Jurkat, Clone E6-1 (cell line): ENCODE results near the gene SLC25A36. TPM values are rescaled to one million over a fixed set of nuclear protein-coding genes. Genes with fewer than 3 reads are reported as not detected.

ENCODE experiments used
- DNase-seq: peaks from one replicate; pipeline ENCODE4 v3.0.0-alpha.2; 2011; ENCODE audit warnings: low read depth, low spot score
- H3K4me3 ChIP-seq: 2 replicates; pipeline ENCODE4 v1.5.1; 2011; ENCODE audit warnings: mild to moderate bottlenecking, low read length, control low read depth, moderate library complexity
- polyA plus RNA-seq: library from polyadenylated mRNA; unstranded; fragments of >200 nt; gene quantifications from one replicate; pipeline ENCODE4 v1.2.1, GENCODE V29; 2012; ENCODE audit warnings: missing spikeins; ENCODE audit not compliant: insufficient read length, insufficient read depth

Gene SLC25A36
- 41.4 TPM for polyA plus RNA-seq

- H3K4me3 ChIP-seq, result peak within 1 kb of the TSS; percentile 86
- DNase-seq, result peak; percentile 98
These were observed at the start of gene SLC25A36 for GRCh38 chr3:140941434-140942220. SLC25A36 (plus strand) TSS chr3:140941836; CDS start chr3:140942055, 219 bp downstream.

- no peak overlapping the region for H3K4me3 ChIP-seq
- no peak for DNase-seq
These were observed 44.6 kb upstream of the SLC25A36 start for GRCh38 chr3:140896997-140897396.

GRCh38 chr3:140898340-140899180 is 43.1 kb upstream of the SLC25A36 start:
- no peak overlapping the region for H3K4me3 ChIP-seq
- peak; percentile 72 for DNase-seq

- H3K4me3 ChIP-seq, result no peak overlapping the region
- DNase-seq, result no peak
These were observed 42.3 kb upstream of the SLC25A36 start for GRCh38 chr3:140899363-140899762.

- H3K4me3 ChIP-seq, result no peak overlapping the region
- DNase-seq, result no peak
These were observed 38.8 kb upstream of the SLC25A36 start for GRCh38 chr3:140902791-140903190.

- H3K4me3 ChIP-seq, result no peak overlapping the region
- no peak for DNase-seq
These were observed 38.4 kb upstream of the SLC25A36 start for GRCh38 chr3:140903196-140903595.

- no peak for DNase-seq
- no peak overlapping the region for H3K4me3 ChIP-seq
These were observed 37.1 kb upstream of the SLC25A36 start for GRCh38 chr3:140904521-140904920.

- DNase-seq, result no peak
- no peak overlapping the region for H3K4me3 ChIP-seq
These were observed 36.1 kb upstream of the SLC25A36 start for GRCh38 chr3:140905559-140905958.

- H3K4me3 ChIP-seq, result no peak overlapping the region
- peak; percentile 12 for DNase-seq
These were observed 34.9 kb upstream of the SLC25A36 start for GRCh38 chr3:140906785-140907184.

GRCh38 chr3:140910860-140911259 is 30.8 kb upstream of the SLC25A36 start:
- no peak for DNase-seq
- no peak overlapping the region for H3K4me3 ChIP-seq

GRCh38 chr3:140911822-140912221 is 29.8 kb upstream of the SLC25A36 start:
- no peak overlapping the region for H3K4me3 ChIP-seq
- no peak for DNase-seq

- H3K4me3 ChIP-seq, result no peak overlapping the region
- DNase-seq, result no peak
These were observed 27.9 kb upstream of the SLC25A36 start for GRCh38 chr3:140913728-140914127.

GRCh38 chr3:140914384-140914945 is 27.2 kb upstream of the SLC25A36 start:
- DNase-seq, result no peak
- H3K4me3 ChIP-seq, result no peak overlapping the region

GRCh38 chr3:140916603-140917002 is 25.0 kb upstream of the SLC25A36 start:
- no peak overlapping the region for H3K4me3 ChIP-seq

GRCh38 chr3:140917772-140918171 is 23.9 kb upstream of the SLC25A36 start:
- no peak for DNase-seq
- no peak overlapping the region for H3K4me3 ChIP-seq

More at GRCh38 chr3:140916603-140917002, 25.0 kb upstream of the SLC25A36 start:
- DNase-seq, result no peak

GRCh38 chr3:140920029-140920428 is 21.6 kb upstream of the SLC25A36 start:
- H3K4me3 ChIP-seq, result no peak overlapping the region
- no peak for DNase-seq

- peak; percentile 17 for DNase-seq
- H3K4me3 ChIP-seq, result no peak overlapping the region
These were observed 19.0 kb upstream of the SLC25A36 start for GRCh38 chr3:140922634-140923033.

- no peak for DNase-seq
- H3K4me3 ChIP-seq, result no peak overlapping the region
These were observed 17.4 kb upstream of the SLC25A36 start for GRCh38 chr3:140924097-140924873.
